ENCODE measurements around the gene LIPC. TPM values are rescaled to one million over a fixed set of nuclear protein-coding genes. Genes with fewer than 3 reads are reported as not detected.

The LIPC gene
- total and polyA plus RNA-seq, 9 of the 15 experiments (the other 6 are each of a cell fraction or from before 2014, with no cell fraction given): 0.07 to 0.41 (median 0.11) TPM; not detected in 2

- TF ChIP-seq CREBBP (IDR thresholded peaks at IDR 0.05; ENCODE audit: low read depth, low read length) (no peak), ZNF398 (CRISPR knock-in tag; IDR thresholded peaks at IDR 0.05) (no peak), SNRNP70 (optimal IDR thresholded peaks at IDR 0.05; ENCODE audit: low read depth, low read length) (no peak), ZNF431 (CRISPR knock-in tag; IDR thresholded peaks at IDR 0.05) (no peak), L3MBTL2 (IDR thresholded peaks at IDR 0.05) (peak; percentile 96), NRF1 (conservative IDR thresholded peaks at IDR 0.05 in 1 of 2, IDR thresholded peaks at IDR 0.05 in 1 of 2) (peak; percentile 50 to 55; a peak in 3 of 4 replicates), XRCC4 (IDR thresholded peaks at IDR 0.05; ENCODE audit: extremely low read depth, insufficient read depth, insufficient read length) (no peak), CTCF (IDR thresholded peaks at IDR 0.05 in 2 of 3, conservative IDR thresholded peaks at IDR 0.05 in 1 of 3; ENCODE audit: insufficient read depth in 2 of 3, low read depth in 1 of 3, low read length in 3 of 3) (no peak), CREB1 (IDR thresholded peaks at IDR 0.05) (peak; percentile 66; the same call in 1 of the 2 replicates), CREB1 (CRISPR knock-in tag; IDR thresholded peaks at IDR 0.05) (peak; percentile 76; the same call in 1 of the 2 replicates), DPF2 (IDR thresholded peaks at IDR 0.05) (peak; percentile 99), ZNF655 (CRISPR knock-in tag; IDR thresholded peaks at IDR 0.05) (no peak), CLOCK (CRISPR knock-in tag; IDR thresholded peaks at IDR 0.05; ENCODE audit: borderline replicate concordance) (no peak), ILF3 (IDR thresholded peaks at IDR 0.05; ENCODE audit: borderline replicate concordance) (no peak), NEUROD1 (IDR thresholded peaks at IDR 0.05; ENCODE audit: borderline replicate concordance, low read depth, low read length, partially characterized antibody) (peak; percentile 62), CBX8 (IDR thresholded peaks at IDR 0.05; ENCODE audit: borderline replicate concordance, extremely low read depth, low read depth, low read length, poor library complexity, severe bottlenecking) (no peak), ATF7 (IDR thresholded peaks at IDR 0.05) (peak; percentile 86), MEIS2 (IDR thresholded peaks at IDR 0.05; ENCODE audit: partially characterized antibody) (peak; percentile 56), PRMT5 (CRISPR knock-in tag; IDR thresholded peaks at IDR 0.05) (no peak)
These were observed 89.7 kb downstream of the LIPC start (continued) for GRCh38 chr15:58521293-58521991.
